Measurements from ENCODE around the gene RSPH6A. TPM values are rescaled to one million over a fixed set of nuclear protein-coding genes. Genes with fewer than 3 reads are reported as not detected.
"Not testable (repeated sequence)": the region's sequence is repeated elsewhere in the genome, so short reads cannot be mapped to it uniquely, and the experiment has no call there.

The RSPH6A gene
- total RNA-seq, 4 donors from 2014 or later, result 0.30 TPM; not detected in 3

GRCh38 chr19:45801603-45802175 is 13.4 kb downstream of the RSPH6A start:
- Histone ChIP-seq H3K4me1 (peaks cover 0 to 8% (median 3%) of the 10 kb centered on the region in 4 donors), H3K36me3 (no peaks in the 10 kb centered on the region), H3K9me3 (no peaks in the 10 kb centered on the region), H3K4me3 (no peak overlapping the region), H3K27me3 (peaks cover 0 to 8% of the 10 kb centered on the region in 2 donors), H3K27ac (no peak overlapping the region)
- TF ChIP-seq EP300 (IDR thresholded peaks at IDR 0.05) (no peak), CTCF (IDR thresholded peaks at IDR 0.05) (no peak), POLR2A (IDR thresholded peaks at IDR 0.05) (no peak)
- 66 to 72% methylated on average over 7 of the region's 7 CpGs for WGBS, 2 donors
- no peak for DNase-seq (ENCODE audit: low spot score in 2 of 2)

GRCh38 chr19:45800070-45800553 is 15.0 kb downstream of the RSPH6A start:
- WGBS, 2 donors, result 70 to 74% methylated on average over 7 to 8 of the region's 8 CpGs
- Histone ChIP-seq H3K27me3 (peaks cover 0 to 8% of the 10 kb centered on the region in 2 donors), H3K27ac (no peak overlapping the region), H3K4me3 (no peak overlapping the region), H3K4me1 (peaks cover 0 to 8% (median 3%) of the 10 kb centered on the region in 4 donors), H3K9me3 (no peaks in the 10 kb centered on the region), H3K36me3 (no peaks in the 10 kb centered on the region)
- TF ChIP-seq EP300 (IDR thresholded peaks at IDR 0.05), result no peak
- no peak for TF ChIP-seq POLR2A (IDR thresholded peaks at IDR 0.05)
- TF ChIP-seq CTCF (IDR thresholded peaks at IDR 0.05), result no peak
- no peak for DNase-seq (ENCODE audit: low spot score in 2 of 2)

- H3K27me3 ChIP-seq; DNase-seq (ENCODE audit: low spot score in 2 of 2); H3K4me1 ChIP-seq; H3K9me3 ChIP-seq; H3K27ac ChIP-seq; H3K36me3 ChIP-seq; H3K4me3 ChIP-seq: not testable (repeated sequence)
- 92% methylated on average over 5 of the region's 5 CpGs for WGBS, 2 donors
Observed at GRCh38 chr19:45799541-45799940, 15.6 kb downstream of the RSPH6A start.

- Histone ChIP-seq H3K4me1 (peaks cover 0 to 8% (median 3%) of the 10 kb centered on the region in 4 donors), H3K27me3 (peaks cover 0 to 8% of the 10 kb centered on the region in 2 donors), H3K36me3 (no peaks in the 10 kb centered on the region), H3K4me3 (no peak overlapping the region), H3K9me3 (no peaks in the 10 kb centered on the region), H3K27ac (peak overlapping the region in 1 of 4 donors; percentile 25)
- DNase-seq (ENCODE audit: low spot score in 2 of 2), result peak in 1 of 2 donors; percentile 65
- peak; percentile 28 to 41 for TF ChIP-seq EP300 (IDR thresholded peaks at IDR 0.05)
- peak; percentile 77 to 93 (median 88) for TF ChIP-seq CTCF (IDR thresholded peaks at IDR 0.05)
- TF ChIP-seq POLR2A (IDR thresholded peaks at IDR 0.05), result no peak
- 7 to 8% methylated on average over 10 of the region's 10 CpGs for WGBS, 2 donors
Observed at GRCh38 chr19:45798995-45799517, 16.1 kb downstream of the RSPH6A start.

- Histone ChIP-seq H3K4me3 (no peak overlapping the region), H3K4me1 (peaks cover 0 to 33% (median 18%) of the 10 kb centered on the region in 4 donors), H3K27me3 (no peaks in the 10 kb centered on the region), H3K9me3 (no peaks in the 10 kb centered on the region), H3K36me3 (peaks cover 0 to 15% (median under 1%) of the 10 kb centered on the region in 3 donors), H3K27ac (no peak overlapping the region)
- DNase-seq (ENCODE audit: low spot score in 2 of 2), result no peak
- TF ChIP-seq CTCF (IDR thresholded peaks at IDR 0.05) (no peak), POLR2A (IDR thresholded peaks at IDR 0.05) (no peak), EP300 (IDR thresholded peaks at IDR 0.05) (no peak)
- WGBS, 2 donors, result 77 to 84% methylated on average over 2 of the region's 2 CpGs
Observed at GRCh38 chr19:45794627-45795026, 20.5 kb downstream of the RSPH6A start.
